Tibial nerve (tissue), 4 donors: ENCODE measurements around the gene CIZ1. TPM values are rescaled to one million over a fixed set of nuclear protein-coding genes. Genes with fewer than 3 reads are reported as not detected.

ENCODE experiments used
- DNase-seq, 2 donors: peaks; one replicate each; pipeline ENCODE4 v3.0.0-alpha.2; 2019; ENCODE audit warnings: low spot score in 2 of 2
- H3K27ac ChIP-seq, 4 donors: fragments of 200-600 bp; sonication (generic) in 3 of 4; one replicate each; pipeline ENCODE4 v1.5.1; 2017 to 2019; ENCODE audit warnings: mild to moderate bottlenecking in 1 of 4
- H3K27me3 ChIP-seq, 2 donors: fragments of 200-600 bp; sonication (generic) in 1 of 2; one replicate each; pipeline versions ENCODE4 v1.5.1 to v1.6.0; 2017 to 2019
- H3K36me3 ChIP-seq, 3 donors: fragments of 200-600 bp; sonication (generic); one replicate each; pipeline ENCODE4 v1.5.1; 2018 to 2019
- H3K4me1 ChIP-seq, 4 donors: fragments of 200-600 bp; sonication (generic) in 3 of 4; one replicate each; pipeline ENCODE4 v1.5.1; 2017 to 2019
- H3K4me3 ChIP-seq, 4 donors: fragments of 200-600 bp; sonication (generic) in 3 of 4; one replicate each; pipeline ENCODE4 v1.5.1; 2017 to 2019; ENCODE audit warnings: mild to moderate bottlenecking in 1 of 4, moderate library complexity in 1 of 4
- H3K9me3 ChIP-seq, 4 donors: fragments of 200-600 bp; sonication (generic) in 3 of 4; one replicate each; pipeline ENCODE4 v1.5.1; 2017 to 2019
- EP300 ChIP-seq, 2 donors: sonication (generic); formaldehyde crosslinking; IDR thresholded peaks; one replicate each; pipeline ENCODE4 v1.6.1; 2017; ENCODE audit warnings: antibody characterized with exemption in 2 of 2, mild to moderate bottlenecking in 1 of 2
- POLR2A ChIP-seq, 2 donors: fragments of 450-650 bp; IDR thresholded peaks; one replicate each; pipeline ENCODE4 v1.6.1; 2017; ENCODE audit warnings: antibody characterized with exemption in 2 of 2, mild to moderate bottlenecking in 2 of 2, moderate library complexity in 2 of 2
- WGBS, 2 donors: methylation state at CpG; one replicate each; pipeline ENCODE4 v1.1.5; 2018; 5-methylcytosine and 5-hydroxymethylcytosine counted together
- total RNA-seq, 4 donors: library from RNA; depleted of rRNA; stranded (reverse); fragments of >200 nt; gene quantifications; one replicate each; pipeline ENCODE4 v1.1.0, GENCODE V29; 2016
- TF ChIP-seq, protein P1 (sequence below), 5 experiments: fragments of 200-600 bp in 3 of 5; fragments of 450-650 bp in 2 of 5; sonication (generic) in 3 of 5; IDR thresholded peaks; one replicate each; pipeline ENCODE4 v1.5.1; 2016 to 2019; ENCODE audit warnings: antibody characterized with exemption in 5 of 5, mild to moderate bottlenecking in 3 of 5, moderate library complexity in 2 of 5

CIZ1 gene
- total RNA-seq, 4 donors from 2014 or later, result 59.4 to 99.3 (median 71.4) TPM

DNA sequence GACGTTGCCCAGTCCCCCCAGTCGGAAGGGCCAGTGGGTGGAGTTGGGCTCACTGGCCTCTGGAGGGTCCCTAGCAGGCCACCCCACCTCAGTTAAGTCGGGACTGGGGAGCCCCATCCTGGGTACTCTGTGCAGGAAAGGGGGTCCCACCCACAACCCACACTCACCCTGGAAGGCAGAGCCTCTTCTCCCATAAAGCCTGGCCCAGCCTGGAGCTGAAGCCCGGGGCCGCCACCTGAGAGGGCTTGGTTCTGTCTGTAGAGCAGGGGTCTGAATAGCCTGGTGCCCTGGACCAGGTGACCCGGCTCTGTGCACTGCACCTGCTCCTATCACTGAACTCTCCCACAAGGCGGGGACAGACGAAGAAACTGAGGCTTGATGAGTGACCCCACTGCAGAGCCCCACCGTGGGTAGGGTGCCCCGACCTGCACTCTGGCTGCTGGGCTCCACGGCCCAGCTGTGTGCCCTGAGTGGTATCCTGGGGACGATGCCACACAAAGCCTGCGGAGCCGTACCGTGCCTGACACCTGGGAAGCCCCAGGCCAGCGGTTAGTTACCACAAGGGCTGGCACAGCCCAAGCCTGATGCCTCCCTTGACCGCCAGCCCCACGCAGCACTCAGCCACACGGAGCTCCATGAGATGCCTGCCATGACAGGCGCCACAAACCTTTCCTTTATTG lies 71.2 kb downstream of the CIZ1 start:
- H3K27me3 ChIP-seq, result no peaks in the 10 kb centered on the region
- H3K9me3 ChIP-seq, result no peaks in the 10 kb centered on the region
- no peak for DNase-seq
- peaks cover 0 to 20% (median 6%) of the 10 kb centered on the region in 4 donors for H3K4me1 ChIP-seq
- WGBS, 2 donors, result 77 to 84% methylated on average over 18 to 19 of the region's 20 CpGs
- H3K36me3 ChIP-seq, result peaks cover 0 to 63% (median 0%) of the 10 kb centered on the region in 3 donors
- no peak for TF ChIP-seq EP300 (IDR thresholded peaks at IDR 0.05)
- TF ChIP-seq POLR2A (IDR thresholded peaks at IDR 0.05), result no peak
- TF ChIP-seq, protein P1, sequence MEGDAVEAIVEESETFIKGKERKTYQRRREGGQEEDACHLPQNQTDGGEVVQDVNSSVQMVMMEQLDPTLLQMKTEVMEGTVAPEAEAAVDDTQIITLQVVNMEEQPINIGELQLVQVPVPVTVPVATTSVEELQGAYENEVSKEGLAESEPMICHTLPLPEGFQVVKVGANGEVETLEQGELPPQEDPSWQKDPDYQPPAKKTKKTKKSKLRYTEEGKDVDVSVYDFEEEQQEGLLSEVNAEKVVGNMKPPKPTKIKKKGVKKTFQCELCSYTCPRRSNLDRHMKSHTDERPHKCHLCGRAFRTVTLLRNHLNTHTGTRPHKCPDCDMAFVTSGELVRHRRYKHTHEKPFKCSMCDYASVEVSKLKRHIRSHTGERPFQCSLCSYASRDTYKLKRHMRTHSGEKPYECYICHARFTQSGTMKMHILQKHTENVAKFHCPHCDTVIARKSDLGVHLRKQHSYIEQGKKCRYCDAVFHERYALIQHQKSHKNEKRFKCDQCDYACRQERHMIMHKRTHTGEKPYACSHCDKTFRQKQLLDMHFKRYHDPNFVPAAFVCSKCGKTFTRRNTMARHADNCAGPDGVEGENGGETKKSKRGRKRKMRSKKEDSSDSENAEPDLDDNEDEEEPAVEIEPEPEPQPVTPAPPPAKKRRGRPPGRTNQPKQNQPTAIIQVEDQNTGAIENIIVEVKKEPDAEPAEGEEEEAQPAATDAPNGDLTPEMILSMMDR (IDR thresholded peaks at IDR 0.05), result no peak
- no peak overlapping the region for H3K27ac ChIP-seq
- H3K4me3 ChIP-seq, result no peak overlapping the region

DNA sequence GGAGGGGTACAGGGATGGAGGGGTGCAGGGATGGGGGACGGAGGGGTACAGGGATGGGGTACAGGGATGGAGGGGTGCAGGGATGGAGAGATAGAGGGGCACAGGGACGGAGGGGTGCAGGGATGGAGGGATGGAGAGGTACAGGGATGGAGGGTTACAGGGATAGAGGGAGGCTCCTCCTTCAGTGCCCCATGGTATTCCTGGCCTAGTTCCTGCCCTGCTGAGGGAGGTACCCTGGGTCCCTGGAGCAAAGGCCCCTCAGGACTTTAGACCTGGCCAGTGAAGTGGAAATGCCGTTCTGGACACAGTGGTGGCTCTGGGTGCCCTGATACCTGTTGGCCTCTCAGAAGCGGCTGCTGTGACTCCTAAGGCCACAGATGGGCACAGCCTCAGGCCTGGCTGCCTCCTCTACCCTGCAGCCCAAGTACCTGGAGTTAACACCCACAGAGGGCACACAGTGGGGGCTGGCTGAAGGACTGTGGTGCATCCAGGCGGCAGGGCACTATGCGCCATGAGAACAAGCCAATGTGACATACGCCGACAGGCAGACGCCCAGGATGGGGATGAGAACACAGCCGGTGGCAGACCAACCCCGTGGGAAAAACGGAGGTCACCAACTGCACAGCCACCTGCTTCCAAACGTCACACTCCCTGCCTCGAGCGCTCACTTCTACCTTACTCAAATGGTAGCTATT lies 72.3 kb downstream of the CIZ1 start:
- no peak for DNase-seq
- Histone ChIP-seq H3K9me3 (no peaks in the 10 kb centered on the region), H3K27me3 (no peaks in the 10 kb centered on the region), H3K36me3 (peaks cover 0 to 63% (median 0%) of the 10 kb centered on the region in 3 donors), H3K4me3 (no peak overlapping the region), H3K27ac (no peak overlapping the region), H3K4me1 (peaks cover 0 to 11% (median 5%) of the 10 kb centered on the region in 4 donors)
- TF ChIP-seq POLR2A (IDR thresholded peaks at IDR 0.05) (no peak), EP300 (IDR thresholded peaks at IDR 0.05) (no peak)
- TF ChIP-seq, protein P1 (IDR thresholded peaks at IDR 0.05), result no peak
- WGBS, 2 donors, result 69 to 73% methylated on average over 13 to 15 of the region's 15 CpGs

DNA sequence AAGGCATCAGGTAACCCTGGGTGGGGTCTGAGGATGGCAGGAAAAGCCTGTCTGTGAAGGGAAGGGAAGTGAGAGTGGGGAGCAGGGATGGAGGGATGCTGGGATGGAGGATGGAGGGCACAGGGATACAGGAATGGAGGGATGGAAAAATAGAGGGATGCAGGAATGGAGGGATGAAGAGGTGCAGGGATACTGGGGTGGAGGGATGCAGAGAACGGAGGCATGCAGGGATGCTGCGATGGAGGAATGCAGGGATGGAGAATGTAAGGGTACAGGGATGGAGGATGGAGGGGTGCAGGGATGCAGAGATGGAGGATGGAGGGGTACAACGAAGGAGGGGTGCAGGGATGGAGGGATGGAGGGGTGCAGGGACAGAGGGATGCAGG lies 72.9 kb downstream of the CIZ1 start:
- TF ChIP-seq, protein P1 (IDR thresholded peaks at IDR 0.05), result no peak
- no peak for TF ChIP-seq POLR2A (IDR thresholded peaks at IDR 0.05)
- no peak for TF ChIP-seq EP300 (IDR thresholded peaks at IDR 0.05)
- Histone ChIP-seq H3K4me3 (no peak overlapping the region), H3K27me3 (no peaks in the 10 kb centered on the region), H3K36me3 (peaks cover 0 to 63% (median 0%) of the 10 kb centered on the region in 3 donors), H3K27ac (no peak overlapping the region), H3K4me1 (peaks cover 0 to 11% (median 5%) of the 10 kb centered on the region in 4 donors), H3K9me3 (no peaks in the 10 kb centered on the region)
- no peak for DNase-seq
- 46% methylated on average over 3 of the region's 3 CpGs for WGBS, 2 donors

DNA sequence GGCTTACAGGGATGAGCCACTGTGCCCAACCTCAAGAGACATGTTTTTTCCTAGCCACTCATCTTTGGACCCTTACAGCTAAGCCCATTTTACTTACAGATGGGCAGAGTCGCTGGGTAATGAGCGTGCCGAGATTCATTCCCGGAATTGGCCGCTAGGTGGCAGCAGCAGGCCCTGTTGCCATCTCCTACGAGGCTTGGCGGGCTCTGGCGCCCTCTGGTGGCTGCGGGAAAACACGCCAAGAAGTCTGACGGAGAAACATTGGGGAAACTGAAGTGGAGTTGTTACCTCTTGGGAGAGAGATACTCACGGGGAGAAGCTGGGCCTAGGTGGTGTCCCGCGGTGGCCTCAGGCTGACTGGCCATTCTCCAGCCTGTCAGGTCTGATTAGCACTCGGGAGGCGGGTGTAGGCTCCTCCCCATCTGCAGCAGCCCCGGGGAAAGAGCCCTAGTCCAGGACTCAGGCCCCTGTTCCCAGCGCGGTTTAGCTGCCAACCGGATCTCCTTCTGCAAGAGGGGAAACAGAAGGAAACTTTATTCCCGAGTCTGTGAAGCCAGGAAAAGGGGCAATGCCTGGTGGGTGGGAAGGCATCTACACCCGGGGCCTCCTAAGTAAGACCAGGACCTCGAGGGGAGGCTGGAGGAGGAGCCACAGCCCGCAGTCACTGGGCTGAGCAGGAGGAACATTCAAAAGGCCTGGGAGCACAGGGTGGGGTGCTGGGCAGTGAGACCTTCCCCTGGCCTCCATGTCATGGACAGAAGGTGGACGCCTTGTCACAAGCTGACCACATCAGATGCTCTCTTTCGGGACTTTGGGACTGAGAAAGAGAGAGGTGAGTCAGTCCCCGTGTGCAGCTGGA lies 73.5 kb downstream of the CIZ1 start:
- no peak overlapping the region for H3K4me3 ChIP-seq
- TF ChIP-seq, protein P1 (IDR thresholded peaks at IDR 0.05), result peak; percentile 100
- TF ChIP-seq EP300 (IDR thresholded peaks at IDR 0.05) (peak; percentile 39 to 77), POLR2A (IDR thresholded peaks at IDR 0.05) (no peak)
- peak; percentile 88 to 95 for DNase-seq
- peak overlapping the region in 1 of 4 donors; percentile 70 for H3K27ac ChIP-seq
- peaks cover 0 to 61% (median 0%) of the 10 kb centered on the region in 3 donors for H3K36me3 ChIP-seq
- WGBS, 2 donors, result 8 to 9% methylated on average over 22 to 24 of the region's 27 CpGs
- peaks cover 0 to 11% (median 5%) of the 10 kb centered on the region in 4 donors for H3K4me1 ChIP-seq
- no peaks in the 10 kb centered on the region for H3K27me3 ChIP-seq
- no peaks in the 10 kb centered on the region for H3K9me3 ChIP-seq
